COR-L47 (cell line): Measurements from ENCODE around the gene CHRND.
A peak's percentile ranks its signal among the peaks of the same experiment; 100 is the strongest.

ENCODE experiments used
- DNase-seq: peaks from one replicate; lab custom pipeline; 2025; lab: John Stamatoyannopoulos, UW

CHRND gene

DNA sequence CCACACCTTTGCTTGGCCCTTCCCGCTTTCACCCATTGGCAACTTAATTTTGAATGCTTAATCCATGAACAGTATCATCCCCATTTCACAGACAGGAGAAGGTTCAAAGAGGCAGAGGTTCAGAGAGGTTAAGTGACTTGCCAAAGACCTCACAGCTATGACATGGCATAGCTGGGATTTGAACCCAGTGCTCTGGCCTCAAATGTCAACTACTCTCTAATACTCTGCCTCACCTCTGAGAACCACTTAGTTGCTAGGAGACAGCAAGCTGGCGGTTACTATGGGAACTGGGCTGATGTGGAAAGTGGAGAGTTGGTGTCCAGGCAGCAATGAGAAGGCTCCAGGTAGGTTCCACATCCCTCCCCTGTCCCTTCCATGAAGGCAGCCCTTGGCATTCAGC lies 21.5 kb upstream of the CHRND start:
- DNase-seq: no peak

DNA sequence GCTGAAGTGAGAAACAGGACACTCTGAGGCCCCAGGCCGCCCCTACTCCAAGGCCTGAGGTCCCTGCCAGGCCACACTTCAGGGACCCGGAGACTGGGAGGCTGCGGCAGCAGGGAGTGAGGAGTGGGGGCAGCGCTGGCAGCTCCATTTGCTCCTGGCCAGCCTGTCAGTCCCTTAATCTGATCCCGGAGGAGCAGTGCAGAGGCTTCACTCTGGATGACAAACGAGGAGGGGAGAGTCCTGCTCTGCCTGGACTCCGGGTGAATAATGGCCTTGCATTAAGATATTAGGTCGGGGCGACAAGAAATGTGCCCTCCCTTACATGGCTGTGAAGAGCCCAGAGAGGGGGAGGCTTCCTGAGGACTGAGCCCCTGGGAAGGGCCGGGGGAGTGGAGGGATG lies 20.1 kb upstream of the CHRND start:
- DNase-seq: no peak

GRCh38 chr2:232506709-232507108 lies 19.3 kb upstream of the CHRND start:
- DNase-seq: no peak

DNA sequence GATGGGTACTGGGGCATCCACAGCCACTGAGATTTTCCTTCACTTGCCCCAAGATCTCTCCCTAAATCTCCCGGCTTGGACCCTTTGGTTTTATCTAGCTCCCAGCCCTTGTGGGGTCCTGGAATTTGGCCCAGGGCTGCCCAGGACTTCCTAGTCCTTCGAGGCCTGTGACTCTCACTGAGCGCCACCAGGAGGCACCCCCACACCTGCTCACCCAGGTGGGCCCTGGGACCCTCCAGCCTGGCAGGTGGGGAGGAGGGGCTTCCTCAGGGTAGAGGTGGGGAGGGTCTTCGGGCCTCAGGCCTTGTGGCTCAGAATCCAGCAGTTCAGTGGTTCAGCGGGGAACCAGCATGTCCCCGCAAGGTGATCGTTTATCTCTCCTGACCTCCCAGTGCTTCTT lies 17.7 kb upstream of the CHRND start:
- no peak for DNase-seq

DNA sequence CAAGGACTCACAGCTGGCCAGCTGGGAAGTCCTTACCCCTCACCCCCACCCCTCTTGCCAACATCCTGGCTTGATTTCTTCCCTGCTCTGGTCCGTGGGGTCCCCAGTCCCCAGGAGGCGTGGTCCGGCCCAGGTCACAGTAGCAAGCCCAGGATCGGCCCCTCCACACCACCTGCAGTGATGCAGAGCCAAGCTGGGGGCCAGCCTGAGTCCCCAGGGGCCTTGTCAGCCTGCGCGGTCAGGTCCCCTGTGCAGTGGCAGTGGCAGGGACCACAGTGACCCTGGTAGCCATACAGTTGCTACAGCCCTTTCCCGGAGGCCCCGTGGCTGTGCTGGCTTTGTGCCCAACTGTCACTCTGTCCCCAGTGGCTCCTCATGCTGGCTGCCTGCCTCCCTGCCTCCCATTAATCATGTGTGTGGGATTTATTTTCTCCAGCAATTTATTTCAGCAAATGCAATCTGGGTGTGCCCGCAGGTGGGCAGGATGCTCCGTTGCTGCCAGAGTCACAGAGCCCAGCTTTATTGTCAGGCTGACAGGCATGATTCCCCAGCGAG lies 14.5 kb upstream of the CHRND start:
- peak; percentile 54 for DNase-seq

DNA sequence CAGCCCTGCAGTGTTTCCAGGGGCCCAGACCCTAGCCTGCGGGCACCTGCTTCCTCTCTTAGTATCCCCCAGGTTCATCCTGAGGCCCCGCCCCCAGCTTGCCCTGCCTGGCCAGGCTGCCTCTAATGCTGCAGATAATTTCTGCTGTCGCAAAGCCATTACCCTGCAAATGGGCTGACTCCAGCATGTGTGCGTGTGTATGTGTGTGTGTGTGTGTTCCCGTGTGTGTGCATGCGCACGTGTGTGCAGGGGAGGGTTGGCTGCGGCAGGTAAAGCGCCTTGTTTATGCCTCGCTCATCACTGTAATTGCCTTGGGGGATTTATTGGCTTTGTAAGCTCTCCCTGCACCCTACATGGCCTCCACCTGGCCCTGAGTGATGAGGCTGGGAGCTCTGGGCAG lies 13.4 kb upstream of the CHRND start:
- DNase-seq: no peak

- DNase-seq: no peak
Measured at GRCh38 chr2:232513353-232513752, 12.6 kb upstream of the CHRND start.

DNA sequence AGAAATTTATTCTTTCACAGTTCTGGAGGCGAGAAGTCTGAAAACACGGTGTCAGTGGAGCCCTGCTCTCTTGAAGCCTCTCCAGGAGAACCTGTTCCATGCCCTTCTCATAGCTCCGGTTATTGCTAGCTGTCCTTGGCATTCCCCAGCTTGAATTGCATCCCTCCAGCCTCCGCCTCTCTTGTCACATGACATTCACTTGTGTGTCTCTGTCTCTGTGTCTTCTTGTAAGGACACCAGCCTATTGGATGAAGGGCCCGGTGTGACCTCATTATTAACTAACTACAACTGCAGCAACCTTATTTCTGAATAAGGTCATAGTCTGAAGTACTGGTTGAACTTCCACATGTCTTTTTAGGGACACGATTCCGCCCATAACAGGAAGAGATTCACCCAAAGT lies 10.3 kb upstream of the CHRND start:
- DNase-seq: no peak

GRCh38 chr2:232516551-232516950 lies 9.4 kb upstream of the CHRND start:
- no peak for DNase-seq

DNA sequence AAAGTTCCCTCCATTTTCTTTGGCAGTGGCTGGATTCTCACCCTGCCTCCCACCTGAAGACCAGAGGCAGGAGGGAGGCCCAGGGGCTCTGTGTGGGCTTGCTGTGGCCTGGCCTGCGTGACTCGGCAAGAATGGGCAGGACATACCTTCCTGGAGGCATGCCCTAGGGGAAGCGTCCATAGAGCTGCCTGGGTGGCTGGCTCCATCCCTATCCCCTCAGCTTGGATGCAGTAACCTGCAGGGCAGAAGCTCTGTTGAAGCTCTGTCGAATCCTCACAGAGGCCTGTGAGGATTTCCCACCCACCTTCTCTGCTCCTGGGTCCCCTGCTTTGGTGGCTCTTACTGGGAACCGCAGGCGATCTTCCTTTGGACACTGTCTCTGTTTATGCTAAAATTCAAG lies 7.1 kb upstream of the CHRND start:
- no peak for DNase-seq

GRCh38 chr2:232519581-232520438 lies 6.2 kb upstream of the CHRND start, which contains the start of gene PRSS56:
Gene PRSS56, plus strand, starts transcription at chr2:232520388. Its CDS starts 211 bp downstream, at chr2:232520599.
- DNase-seq: peak; percentile 57

DNA sequence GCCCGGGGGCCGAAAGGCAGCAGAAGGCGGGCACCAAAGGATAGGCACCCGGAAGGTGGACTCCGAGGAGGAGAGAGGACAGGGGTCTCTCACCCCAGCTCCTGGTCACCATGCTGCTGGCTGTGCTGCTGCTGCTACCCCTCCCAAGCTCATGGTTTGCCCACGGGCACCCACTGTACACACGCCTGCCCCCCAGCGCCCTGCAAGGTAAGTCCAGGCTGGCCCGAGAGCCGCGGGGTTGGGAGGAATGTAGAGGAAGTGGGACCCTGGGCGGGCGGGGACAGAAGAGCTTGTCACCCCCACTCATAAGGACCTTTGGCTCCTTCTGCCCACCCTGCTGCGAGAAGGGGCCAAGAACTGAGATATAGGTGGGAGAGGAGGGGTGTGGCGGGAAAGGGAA lies 5.5 kb upstream of the CHRND start:
- DNase-seq: no peak

DNA sequence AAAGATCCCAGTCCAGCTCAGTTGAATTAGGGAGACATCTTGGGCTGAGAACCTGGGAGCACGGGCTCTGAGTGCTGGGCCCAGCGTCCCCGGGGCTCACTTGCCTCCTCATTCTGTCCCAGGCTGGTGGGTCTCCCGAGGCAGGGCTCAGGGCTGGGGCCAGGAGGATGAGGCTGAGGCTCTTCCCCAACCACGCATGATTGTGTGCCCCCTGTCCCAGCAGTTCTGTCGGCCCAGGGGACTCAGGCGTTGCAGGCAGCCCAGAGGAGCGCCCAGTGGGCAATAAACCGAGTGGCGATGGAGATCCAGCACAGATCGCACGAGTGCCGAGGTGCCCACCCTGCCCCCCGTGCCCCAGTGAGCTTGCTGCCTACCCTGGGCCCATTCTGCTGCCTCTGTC lies 4.9 kb upstream of the CHRND start:
- DNase-seq: no peak

GRCh38 chr2:232521959-232522622 lies 3.9 kb upstream of the CHRND start:
- no peak for DNase-seq

DNA sequence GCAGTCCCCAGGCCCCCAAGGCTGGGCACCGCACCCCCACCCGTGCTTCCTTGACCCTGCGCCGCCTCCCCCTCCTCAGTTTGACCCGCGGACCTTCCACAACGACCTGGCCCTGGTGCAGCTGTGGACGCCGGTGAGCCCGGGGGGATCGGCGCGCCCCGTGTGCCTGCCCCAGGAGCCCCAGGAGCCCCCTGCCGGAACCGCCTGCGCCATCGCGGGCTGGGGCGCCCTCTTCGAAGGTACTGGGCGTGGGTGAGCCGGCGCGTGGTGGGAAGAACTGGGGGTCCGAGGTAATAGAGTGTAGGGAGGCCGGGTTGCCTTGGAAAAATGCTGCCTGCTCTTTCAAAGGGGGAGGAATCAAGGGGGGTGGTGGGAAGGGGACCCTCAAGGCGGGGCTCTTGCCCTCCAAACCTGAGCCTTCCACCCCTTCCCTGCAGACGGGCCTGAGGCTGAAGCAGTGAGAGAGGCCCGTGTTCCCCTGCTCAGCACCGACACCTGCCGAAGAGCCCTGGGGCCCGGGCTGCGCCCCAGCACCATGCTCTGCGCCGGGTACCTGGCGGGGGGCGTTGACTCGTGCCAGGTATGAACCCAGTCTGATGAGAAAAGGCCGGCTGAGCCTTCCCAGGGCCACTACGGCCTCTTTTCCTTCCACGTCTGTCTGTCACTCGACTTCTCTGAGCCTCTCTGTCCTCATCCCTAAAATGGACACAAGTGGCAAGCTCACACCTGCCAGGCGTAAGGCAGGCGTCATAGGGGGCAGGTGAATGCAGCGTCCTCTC lies 3.1 kb upstream of the CHRND start:
- no peak for DNase-seq

DNA sequence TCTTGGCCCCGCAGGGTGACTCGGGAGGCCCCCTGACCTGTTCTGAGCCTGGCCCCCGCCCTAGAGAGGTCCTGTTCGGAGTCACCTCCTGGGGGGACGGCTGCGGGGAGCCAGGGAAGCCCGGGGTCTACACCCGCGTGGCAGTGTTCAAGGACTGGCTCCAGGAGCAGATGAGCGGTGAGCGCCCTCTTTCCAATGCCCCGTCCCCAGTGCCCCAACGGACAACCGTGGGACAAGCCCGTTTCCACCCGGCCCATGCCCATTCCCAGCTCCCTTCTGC lies 2.6 kb upstream of the CHRND start:
- DNase-seq: no peak

DNA sequence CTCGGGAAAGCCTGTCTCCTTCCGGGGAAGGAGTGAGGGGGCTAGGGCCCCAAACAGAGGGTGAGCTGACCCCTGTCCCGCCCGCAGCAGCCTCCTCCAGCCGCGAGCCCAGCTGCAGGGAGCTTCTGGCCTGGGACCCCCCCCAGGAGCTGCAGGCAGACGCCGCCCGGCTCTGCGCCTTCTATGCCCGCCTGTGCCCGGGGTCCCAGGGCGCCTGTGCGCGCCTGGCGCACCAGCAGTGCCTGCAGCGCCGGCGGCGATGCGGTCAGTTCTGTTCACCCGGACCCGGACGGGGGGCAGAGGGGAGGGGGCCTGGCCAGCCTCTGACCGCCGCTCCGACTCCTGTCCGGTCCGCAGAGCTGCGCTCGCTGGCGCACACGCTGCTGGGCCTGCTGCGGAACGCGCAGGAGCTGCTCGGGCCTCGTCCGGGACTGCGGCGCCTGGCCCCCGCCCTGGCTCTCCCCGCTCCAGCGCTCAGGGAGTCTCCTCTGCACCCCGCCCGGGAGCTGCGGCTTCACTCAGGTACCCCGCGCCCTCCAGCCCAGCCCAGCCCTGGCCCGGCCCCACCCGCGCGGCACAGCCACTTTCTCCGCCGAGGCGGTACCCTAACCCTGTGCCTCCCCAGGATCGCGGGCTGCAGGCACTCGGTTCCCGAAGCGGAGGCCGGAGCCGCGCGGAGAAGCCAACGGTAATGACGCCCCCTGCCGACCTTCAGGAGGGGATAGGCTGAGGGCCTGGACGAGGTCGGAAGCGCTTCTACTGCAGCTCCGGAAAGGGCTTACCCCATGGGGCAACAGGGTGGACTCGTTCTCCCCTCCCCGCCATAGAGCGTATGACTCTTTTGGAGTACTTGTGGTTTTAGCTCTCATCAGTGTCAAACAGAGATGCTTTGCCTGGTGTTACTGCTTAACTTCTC lies 2.0 kb upstream of the CHRND start:
- DNase-seq: no peak

DNA sequence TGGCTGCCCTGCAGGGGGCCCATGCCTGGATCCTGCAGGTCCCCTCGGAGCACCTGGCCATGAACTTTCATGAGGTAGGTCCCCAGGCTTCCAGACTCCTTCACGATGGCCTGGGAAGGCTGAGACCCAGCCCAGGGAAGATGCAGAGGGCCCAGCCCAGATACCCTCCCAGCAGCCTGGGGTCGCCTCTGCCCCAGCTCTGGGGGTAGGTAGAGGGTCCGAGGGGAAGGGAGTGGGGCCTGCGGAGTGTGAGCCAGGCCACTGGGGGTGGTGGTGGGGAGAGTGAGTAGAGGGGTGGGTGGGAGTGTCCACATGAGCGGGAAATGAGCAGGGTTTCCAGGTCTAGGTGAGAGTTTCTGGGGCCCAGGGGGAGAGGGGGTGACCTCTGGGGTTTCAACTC lies 1.2 kb upstream of the CHRND start:
- no peak for DNase-seq

DNA sequence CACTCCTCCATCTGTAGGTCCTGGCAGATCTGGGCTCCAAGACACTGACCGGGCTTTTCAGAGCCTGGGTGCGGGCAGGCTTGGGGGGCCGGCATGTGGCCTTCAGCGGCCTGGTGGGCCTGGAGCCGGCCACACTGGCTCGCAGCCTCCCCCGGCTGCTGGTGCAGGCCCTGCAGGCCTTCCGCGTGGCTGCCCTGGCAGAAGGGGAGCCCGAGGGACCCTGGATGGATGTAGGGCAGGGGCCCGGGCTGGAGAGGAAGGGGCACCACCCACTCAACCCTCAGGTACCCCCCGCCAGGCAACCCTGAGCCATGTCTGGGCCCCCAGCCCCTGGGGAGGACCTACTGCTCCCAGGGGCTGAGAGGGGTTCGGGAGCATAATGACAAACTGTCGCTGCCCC lies 761 bp upstream of the CHRND start:
- DNase-seq: no peak

GRCh38 chr2:232526372-232526941 lies 497 bp downstream of the CHRND start:
- no peak for DNase-seq

DNA sequence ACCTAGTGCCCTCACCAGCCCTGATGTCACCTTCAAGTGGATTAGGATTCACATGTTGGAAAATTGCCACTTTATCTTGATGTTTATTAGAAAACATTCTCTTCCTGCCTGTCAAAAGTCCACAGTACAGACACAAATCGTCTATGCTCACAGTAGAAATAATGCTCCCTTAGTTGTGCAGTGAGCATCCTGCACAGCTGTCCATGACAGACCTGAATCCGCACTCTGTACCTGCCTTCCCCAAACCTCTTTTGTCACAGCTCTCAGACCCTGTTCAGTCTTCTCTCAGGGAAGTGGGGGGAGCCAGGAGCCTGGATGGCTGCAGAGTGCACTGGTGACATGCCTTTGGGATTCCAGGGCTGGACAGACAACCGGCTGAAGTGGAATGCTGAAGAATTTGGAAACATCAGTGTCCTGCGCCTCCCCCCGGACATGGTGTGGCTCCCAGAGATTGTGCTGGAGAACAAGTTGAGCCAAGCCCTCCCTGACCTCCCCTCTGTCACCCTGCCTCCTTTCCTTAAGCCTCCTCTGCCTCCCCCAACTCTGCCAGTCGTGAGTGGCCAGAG lies 2.0 kb downstream of the CHRND start:
- DNase-seq: no peak
